Amniotic stem cell (primary cell): ENCODE measurements around the gene MMD.
"Not testable (repeated sequence)": the region's sequence is repeated elsewhere in the genome, so short reads cannot be mapped to it uniquely, and the experiment has no call there.

Experiments used
- DNase-seq: peaks from one replicate; lab custom pipeline; 2025; lab: John Stamatoyannopoulos, UW

MMD gene

GRCh38 chr17:55443904-55444303 lies 22.3 kb upstream of the MMD start:
- no peak for DNase-seq

DNA sequence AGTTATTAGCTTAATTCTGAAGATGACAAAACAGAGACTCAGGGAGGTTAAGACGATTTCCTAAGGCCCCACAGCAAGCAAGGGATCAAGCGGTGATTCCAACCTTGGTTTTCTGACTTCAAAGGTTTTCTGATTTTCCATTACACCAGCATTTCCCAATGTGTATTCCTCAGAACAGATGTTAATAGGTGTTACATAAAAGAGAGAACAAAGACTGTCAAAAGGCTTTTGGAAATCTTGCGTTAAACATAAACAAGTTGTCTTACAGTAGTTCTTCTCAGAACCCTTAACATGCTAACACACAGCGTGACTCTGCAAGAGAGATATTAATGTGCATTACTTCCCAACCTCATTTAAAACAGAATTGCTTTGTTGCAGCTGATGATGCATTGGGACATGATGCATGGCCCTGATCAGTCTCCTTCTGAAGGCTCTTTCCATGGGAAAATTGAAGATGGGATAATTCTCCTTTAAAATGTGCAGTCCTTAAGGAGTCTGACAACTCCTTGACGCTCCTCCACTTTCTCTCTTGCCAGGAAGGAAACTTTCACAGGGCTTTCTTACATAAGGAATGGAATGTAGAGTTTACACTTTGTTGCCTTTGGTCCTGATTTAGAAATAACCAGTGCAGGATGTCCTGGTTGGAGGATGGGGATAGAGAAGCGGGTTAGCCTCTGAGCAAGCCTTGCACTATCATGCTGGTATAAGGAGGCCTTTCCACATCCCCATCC lies 21.5 kb upstream of the MMD start:
- DNase-seq, result no peak

GRCh38 chr17:55442462-55442861 lies 20.8 kb upstream of the MMD start:
- DNase-seq, result no peak

DNA sequence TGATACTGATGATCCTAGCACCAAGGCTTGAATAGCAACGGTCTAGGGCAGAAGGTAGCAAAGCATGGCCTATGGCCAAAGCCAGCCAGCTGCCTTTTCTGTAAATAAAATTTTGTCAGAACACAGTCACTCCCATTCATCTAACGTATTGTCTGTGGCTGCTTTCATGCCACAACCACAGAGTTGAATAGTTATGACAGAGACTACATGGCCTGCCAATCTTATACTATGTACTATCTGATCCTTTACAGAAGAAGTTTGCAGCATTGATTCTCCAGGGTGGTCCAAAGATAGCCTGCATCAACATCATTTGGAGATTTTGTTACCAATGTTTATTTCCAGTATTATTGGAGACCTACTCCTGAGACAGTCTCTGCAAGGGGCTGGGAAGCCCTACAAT lies 19.9 kb upstream of the MMD start:
- DNase-seq, result no peak

DNA sequence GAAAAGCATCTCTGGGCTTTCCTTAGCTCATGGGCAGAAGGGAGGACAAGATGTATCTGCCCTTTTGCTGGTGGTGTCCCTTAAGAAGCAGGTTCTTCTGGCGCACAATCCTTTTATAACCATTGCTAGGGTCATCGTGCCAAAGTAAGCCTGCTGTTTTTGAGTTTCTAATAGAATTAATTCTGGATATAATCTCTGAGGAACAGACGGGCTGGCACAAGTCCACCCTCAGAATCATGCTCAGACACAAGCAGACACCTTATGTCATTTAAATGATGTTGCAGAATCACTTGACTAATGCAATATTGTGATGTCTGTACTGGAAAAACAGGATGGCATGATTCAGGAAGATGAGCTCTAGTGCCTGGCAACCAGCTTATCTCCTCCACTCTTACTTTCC lies 18.8 kb upstream of the MMD start:
- no peak for DNase-seq

DNA sequence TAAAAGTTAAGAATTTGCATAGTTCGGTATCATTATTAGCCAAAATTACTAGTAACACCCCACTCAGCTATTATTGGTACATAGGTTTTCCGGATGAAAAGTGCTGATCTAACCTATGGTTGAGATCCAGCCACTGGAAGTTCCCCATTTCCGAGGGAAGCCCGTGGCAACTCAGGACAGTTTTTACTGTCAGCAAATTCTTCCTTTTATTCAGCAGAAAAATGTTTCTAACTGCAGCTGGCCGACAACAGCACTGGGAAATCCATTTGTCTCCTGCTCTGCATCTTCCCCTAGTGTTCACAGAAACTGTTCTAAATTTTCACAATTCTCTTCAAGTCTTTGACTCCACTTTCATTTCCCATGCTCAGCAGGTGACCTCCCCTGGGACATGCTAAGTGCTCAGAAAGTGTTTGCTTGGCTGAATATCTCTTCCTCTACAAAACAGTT lies 15.5 kb upstream of the MMD start:
- DNase-seq, result no peak

DNA sequence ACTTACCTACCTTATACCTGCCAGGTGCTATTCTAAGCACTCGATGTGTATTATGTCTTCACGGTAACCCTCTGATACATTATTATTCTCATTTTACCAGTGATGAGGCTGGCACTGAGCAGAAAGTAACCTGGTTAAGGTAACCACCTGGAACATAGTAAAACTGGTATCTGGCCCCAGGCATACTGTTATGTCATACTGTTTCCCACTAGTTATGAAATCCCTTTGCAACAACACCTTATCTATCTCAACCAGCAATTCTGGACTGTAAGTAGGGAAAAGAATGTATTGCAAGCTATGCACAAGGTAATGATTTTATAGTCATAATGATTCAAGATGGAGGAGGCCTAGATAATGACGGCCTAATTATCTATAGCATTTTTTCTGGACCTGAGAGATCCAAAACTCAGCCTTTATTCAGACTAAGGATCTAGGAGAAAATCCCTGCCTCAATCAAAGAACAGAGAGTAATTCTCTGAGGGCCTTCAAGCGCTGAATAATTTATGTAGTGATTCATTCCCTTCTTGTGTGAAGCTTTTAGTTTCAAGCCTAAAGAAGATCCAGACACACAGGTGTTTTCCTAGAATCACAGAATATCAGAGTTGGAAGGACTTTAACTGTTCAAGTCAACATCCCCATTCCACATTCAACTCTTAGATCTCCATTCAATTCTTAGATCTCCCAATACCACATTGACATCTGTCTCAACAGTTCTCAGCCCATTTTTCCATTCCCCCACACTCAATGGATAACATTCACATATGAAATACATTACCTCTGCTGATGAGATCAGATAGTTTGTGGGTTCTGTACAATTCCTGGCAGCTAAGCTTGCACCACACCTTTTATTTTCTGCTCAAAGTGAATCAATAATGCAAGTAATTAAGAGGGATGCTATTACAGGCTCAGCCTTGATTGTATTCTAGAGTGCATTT lies 14.9 kb upstream of the MMD start:
- DNase-seq, result no peak

- DNase-seq, result no peak
Observed at GRCh38 chr17:55435408-55435807, 13.8 kb upstream of the MMD start.

DNA sequence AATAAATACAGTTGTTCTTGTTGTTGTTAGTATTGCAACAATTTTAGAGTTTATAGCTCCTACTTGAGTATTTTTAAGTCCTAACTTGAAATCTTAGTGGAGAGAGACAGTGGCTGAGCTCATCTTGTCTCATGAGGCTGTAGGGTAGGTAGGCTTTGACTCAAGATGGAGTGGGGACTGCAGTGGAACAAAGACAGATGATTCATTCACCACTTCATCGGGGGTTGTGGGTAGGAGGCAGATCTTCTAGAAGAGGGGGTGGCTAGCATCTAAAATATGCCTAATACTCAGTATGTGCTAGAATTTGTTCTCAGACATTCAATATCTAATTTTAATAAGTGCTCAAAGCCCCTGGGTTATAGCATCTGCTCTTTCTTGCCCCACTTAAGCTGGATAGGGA lies 13.1 kb upstream of the MMD start:
- no peak for DNase-seq

- peak; percentile 37 for DNase-seq
Observed at GRCh38 chr17:55433629-55434422, 12.2 kb upstream of the MMD start.

DNA sequence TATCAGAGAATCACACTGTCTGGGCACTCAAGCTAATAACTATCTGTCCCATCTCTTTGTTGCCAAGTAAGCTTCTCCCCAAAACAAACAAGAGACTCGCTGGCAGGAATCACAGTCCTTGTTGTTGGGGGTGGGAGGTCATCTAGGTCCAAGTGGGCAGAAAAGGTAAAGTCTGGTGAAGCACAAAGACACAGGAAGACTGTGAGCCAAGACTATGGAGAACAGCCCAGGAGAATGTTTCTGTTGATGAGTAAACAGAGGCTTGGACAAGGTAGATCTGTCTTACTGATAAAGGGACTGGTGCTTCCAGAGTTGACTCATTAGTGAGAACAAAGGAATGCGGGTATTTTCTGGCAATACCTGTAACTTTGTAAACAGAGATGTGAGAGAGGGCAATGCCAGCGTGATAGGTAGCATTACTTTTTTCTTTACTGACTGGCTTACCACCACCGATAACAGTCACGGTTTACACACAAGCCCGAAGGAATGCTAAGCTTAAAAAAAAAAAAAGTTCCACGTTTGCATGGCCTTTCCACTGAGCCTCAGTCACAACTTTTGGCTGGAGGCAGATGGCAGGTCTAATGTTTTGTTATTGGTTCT lies 11.5 kb upstream of the MMD start:
- no peak for DNase-seq

DNA sequence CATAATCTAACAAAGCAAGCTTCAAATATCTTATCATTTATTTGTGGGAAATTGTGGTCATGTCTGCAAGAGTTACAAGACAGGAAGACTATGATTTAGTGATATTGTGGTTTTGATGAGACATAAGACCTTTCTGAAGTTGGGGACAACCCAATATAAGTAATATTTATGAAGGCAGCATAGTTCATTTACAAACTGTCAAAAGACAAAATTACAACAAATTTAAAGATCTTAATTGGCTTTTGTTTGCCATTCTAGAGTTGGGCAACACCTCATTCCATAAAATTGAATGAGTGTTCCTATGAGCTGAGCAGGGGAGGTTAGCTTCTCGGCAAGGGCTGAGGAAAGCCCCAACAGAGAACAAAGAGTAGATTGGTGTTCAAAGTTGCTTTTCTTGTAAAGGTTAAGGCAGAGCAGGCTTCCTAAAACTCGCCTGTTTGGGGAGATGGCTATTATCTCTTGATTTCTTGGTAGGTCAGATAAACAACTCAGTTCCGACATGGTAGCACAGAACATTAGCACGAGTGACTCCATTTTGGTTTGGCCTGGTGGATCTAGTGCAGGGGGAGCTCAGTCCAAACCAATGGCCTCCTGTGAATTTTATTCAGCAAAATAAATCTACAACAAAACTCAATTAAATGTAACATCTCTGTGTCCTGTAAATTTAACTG lies 10.9 kb upstream of the MMD start:
- DNase-seq, result no peak

GRCh38 chr17:55431914-55432313 lies 10.3 kb upstream of the MMD start:
- DNase-seq, result not testable (repeated sequence)

DNA sequence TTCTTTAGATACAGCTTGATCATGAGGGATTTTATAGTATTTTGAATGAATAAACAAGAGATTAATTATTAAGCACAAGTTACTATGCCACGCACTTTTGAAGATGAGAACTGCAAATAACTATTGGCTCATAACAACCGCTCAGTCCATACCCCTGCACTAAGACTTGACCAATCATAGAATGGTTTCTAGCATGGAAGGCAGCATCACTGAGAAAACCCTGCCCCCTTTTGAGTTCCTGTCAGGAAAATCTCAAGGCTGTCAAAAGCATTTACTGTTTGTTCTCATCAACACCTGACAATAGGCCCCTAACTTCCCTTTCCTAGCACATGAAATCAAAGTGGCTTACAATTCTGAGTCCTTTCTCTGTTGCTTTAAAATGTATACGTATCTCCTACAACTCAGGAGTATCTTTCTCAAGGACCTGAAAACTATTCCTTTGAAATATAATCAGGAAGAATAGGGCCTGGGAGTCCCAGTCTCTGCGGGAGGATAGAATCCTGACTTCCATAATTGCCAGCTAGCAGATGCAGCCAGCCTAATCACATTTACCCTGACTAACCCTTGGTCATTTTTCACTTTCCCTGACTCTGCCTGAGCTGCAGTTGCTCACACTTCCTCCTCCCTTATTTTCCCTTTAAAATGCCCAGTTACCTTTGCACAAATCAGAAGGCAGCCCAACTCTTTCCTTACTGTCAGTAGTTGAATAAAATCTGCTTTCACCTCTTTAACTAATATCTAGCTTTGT lies 9.1 kb upstream of the MMD start:
- DNase-seq, result no peak

DNA sequence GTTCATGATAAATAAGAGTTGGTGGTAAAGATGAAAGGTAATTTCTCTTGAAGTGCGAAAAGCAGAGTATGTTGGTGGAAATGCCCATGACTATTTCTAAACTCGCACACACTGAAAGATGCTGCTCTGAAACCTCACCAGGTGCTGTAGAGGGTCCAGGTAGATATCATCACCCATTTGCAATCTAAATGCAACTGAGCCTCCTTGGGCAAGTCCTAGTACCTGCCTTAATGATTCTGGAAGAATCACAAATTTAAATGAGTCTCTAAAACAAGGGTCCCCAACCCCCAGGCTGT lies 5.9 kb upstream of the MMD start:
- DNase-seq, result no peak

- DNase-seq, result no peak
Observed at GRCh38 chr17:55426851-55427586, 5.4 kb upstream of the MMD start.

DNA sequence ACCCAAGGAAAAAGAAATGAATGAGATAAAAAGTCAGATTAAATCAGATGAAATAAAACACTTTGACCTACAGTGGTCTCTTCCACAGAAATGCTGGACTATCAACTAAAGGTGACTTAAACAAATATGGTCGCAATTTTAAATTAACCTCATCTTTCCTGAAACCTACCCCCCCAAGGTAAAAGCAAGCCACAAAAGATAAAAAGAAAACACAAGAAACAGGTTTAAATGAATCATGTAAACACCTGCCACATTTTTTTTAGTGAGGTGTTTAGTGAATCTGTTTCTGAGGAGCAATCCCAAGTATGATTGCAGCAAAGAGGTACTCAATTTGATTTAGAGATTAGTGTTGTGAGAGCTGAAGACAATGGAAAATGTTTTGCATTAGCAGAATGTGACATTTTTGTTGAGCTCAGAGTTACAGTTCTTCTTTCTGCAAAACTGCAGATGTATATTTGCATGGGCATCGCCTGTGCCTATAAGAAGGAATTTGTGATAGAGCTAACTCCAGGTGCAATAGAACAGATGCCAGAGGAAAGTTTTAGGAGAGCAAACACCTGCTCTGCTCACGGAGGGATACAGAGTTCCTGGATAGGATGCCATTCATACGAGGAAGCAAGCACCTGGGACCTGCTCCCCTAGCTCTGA lies 3.4 kb upstream of the MMD start:
- DNase-seq, result no peak

GRCh38 chr17:55423535-55423934 lies 1.9 kb upstream of the MMD start:
- no peak for DNase-seq

DNA sequence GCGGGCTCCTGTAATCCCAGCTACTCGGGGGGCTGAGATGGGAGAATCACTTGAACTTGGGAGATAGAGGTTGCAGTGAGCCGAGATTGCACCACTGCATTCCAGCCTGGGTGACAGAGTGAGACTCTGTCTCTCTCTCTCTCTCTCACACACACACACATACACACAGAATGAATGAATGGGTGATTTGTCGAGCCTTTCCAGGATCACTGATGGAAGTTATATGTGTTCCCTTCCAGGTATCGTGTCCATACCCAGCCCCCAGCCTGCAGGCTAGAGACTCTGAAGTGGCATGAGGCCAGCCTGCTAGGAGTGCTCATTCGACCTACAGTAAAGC lies 1.2 kb upstream of the MMD start:
- not testable (repeated sequence) for DNase-seq

DNA sequence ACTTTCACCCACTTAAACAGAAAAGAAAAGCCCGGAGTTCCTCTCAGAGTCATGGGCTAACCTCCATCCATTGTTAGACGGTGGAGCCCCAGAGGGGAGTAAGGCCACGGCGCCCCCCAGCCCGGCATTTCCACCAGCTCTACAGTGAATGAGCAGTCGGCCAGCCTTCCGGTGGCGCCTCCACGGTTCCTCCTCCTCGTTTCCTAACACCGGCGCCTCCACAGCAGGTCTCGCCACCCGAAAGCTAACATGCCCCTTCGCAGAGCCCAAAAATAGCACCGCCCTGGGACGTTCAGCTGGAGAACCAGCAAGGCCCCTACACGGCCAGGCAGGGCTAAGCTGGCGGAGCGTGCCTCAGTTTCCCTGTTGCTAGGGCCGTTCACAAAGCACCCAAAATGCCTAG lies 858 bp downstream of the MMD start:
- DNase-seq, result peak; percentile 11
